Ascending aorta (tissue), 2 donors: ENCODE measurements around the gene HABP4. TPM values are rescaled to one million over a fixed set of nuclear protein-coding genes. Genes with fewer than 3 reads are reported as not detected.
A peak's percentile ranks its signal among the peaks of the same experiment; 100 is the strongest.

Source experiments
- DNase-seq, 2 donors: peaks; one replicate each; pipeline ENCODE4 v3.0.0-alpha.2; 2019; ENCODE audit warnings: low spot score in 2 of 2
- H3K27ac ChIP-seq, 2 donors: fragments of 200-600 bp; sonication (generic); one replicate each; pipeline ENCODE4 v1.5.1; 2016 to 2017; ENCODE audit warnings: mild to moderate bottlenecking in 1 of 2
- H3K27me3 ChIP-seq: fragments of 200-600 bp; sonication (generic); one replicate; pipeline ENCODE4 v1.5.1; 2017
- H3K36me3 ChIP-seq, 2 donors: fragments of 200-600 bp; sonication (generic); one replicate each; pipeline ENCODE4 v1.5.1; 2016
- H3K4me1 ChIP-seq, 2 donors: fragments of 200-600 bp; sonication (generic); one replicate each; pipeline ENCODE4 v1.5.1; 2016 to 2017; ENCODE audit warnings: mild to moderate bottlenecking in 1 of 2
- H3K4me3 ChIP-seq, 2 donors: fragments of 200-600 bp; sonication (generic); one replicate each; pipeline ENCODE4 v1.5.1; 2016 to 2017; ENCODE audit warnings: mild to moderate bottlenecking in 1 of 2
- H3K9me3 ChIP-seq, 2 donors: fragments of 200-600 bp; sonication (generic); one replicate each; pipeline ENCODE4 v1.5.1; 2016
- intact Hi-C: fragments of 100-400 bp; cut with DNase I; formaldehyde crosslinking; loops from one replicate; pipeline ENCODE4 v1.15.1; 2023
- total RNA-seq: library from RNA; depleted of rRNA; stranded (reverse); fragments of >200 nt; gene quantifications from one replicate; pipeline ENCODE4 v1.1.0, GENCODE V29; 2016
- TF ChIP-seq, protein P1 (sequence below), 3 experiments: fragments of 200-600 bp in 2 of 3; fragments of 450-650 bp in 1 of 3; sonication (generic) in 2 of 3; IDR thresholded peaks; one replicate each; pipeline ENCODE4 v1.5.1; 2016 to 2019; ENCODE audit warnings: antibody characterized with exemption in 3 of 3, mild to moderate bottlenecking in 1 of 3, moderate library complexity in 1 of 3

HABP4 gene
- total RNA-seq, 1 donor from 2014 or later, result 26.9 TPM

DNA sequence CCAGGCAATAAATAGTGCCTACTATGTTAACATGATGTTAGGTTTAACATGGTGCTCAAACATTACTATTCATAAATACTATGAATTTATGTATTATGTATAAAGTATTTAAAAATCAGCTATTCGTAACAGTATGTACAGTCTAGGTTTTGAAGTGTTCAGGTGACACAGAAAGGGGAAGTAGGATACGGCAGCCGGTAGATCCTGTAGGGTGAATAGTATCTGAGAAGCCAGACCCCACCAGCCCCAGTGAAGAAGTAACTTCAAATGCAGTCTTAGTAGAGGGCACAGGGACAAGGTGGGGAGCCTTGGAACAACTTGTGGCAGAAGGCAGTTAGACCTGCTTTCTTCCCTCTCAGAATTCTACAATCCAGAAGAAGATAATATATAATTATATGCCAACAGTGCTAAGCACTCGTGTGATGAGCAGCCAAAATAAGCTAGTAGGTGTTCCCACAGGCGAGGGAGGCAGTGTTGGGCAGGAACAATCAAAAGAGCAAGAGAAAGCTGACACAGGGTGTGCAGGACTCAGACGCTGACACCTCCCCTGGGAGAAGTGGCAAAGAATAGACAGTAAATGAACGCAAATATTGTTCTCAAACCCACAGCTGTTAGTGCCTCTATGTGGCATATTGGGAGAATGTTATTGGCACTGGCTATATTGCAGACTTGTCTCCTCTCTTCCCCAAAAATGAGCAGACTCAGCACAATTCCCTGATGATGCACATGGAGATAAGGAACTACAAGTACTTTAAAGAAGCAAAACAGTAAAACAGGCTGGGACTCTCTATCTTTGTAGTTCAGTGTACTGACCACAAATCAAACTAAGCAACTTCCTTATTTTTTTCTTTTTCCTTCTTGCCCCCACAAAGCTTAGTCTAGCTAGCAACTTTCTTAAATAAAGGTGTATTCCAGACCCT is 36.4 kb upstream of the HABP4 start:
- intact Hi-C loops, result no loop called here
- H3K4me1 ChIP-seq, result peaks cover 5 to 6% of the 10 kb centered on the region in 2 donors
- no peaks in the 10 kb centered on the region for H3K36me3 ChIP-seq
- TF ChIP-seq, protein P1, sequence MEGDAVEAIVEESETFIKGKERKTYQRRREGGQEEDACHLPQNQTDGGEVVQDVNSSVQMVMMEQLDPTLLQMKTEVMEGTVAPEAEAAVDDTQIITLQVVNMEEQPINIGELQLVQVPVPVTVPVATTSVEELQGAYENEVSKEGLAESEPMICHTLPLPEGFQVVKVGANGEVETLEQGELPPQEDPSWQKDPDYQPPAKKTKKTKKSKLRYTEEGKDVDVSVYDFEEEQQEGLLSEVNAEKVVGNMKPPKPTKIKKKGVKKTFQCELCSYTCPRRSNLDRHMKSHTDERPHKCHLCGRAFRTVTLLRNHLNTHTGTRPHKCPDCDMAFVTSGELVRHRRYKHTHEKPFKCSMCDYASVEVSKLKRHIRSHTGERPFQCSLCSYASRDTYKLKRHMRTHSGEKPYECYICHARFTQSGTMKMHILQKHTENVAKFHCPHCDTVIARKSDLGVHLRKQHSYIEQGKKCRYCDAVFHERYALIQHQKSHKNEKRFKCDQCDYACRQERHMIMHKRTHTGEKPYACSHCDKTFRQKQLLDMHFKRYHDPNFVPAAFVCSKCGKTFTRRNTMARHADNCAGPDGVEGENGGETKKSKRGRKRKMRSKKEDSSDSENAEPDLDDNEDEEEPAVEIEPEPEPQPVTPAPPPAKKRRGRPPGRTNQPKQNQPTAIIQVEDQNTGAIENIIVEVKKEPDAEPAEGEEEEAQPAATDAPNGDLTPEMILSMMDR (IDR thresholded peaks at IDR 0.05), result no peak
- no peaks in the 10 kb centered on the region for H3K27me3 ChIP-seq
- no peak overlapping the region for H3K27ac ChIP-seq
- DNase-seq, result no peak
- H3K4me3 ChIP-seq, result no peak overlapping the region
- no peaks in the 10 kb centered on the region for H3K9me3 ChIP-seq

- no peaks in the 10 kb centered on the region for H3K36me3 ChIP-seq
- no peaks in the 10 kb centered on the region for H3K9me3 ChIP-seq
- H3K27ac ChIP-seq, result peak overlapping the region; percentile 99
- peak overlapping the region; percentile 77 to 92 for H3K4me3 ChIP-seq
- TF ChIP-seq, protein P1 (IDR thresholded peaks at IDR 0.05), result peak in 2 of 3 experiments; percentile 30 to 46
- intact Hi-C loops, result loop anchor here (1.0 to 5.0 kb wide), 2 partner anchors 33 to 105 kb away; partner anchors contain the start of gene HABP4
- peak; percentile 34 to 94 for DNase-seq
- H3K4me1 ChIP-seq, result peaks cover 11 to 23% of the 10 kb centered on the region in 2 donors
- no peaks in the 10 kb centered on the region for H3K27me3 ChIP-seq
These were observed 32.9 kb upstream of the HABP4 start for GRCh38 chr9:96417051-96417586.

DNA sequence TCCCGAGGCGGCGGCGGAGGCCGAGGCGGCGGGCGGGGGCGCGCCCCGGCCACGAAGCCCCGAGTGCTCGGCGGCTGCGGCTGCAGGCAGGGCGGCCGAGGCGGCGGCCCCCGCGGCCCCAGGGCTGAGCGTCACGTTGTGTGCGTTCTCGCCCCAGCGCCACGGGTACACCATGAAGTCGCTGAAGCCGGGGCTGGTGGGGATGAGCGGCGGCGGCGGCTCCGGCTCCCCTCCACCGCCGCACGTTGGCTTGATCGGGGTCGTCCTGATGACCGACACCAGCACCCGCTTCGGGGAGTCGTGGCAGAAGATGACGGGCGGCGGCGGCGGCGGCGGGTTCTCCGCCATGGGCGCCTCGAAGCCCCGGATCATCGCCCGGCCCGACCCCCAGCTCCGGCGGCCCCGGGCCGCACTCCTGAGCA is 32.3 kb upstream of the HABP4 start:
- no peaks in the 10 kb centered on the region for H3K36me3 ChIP-seq
- no peak for DNase-seq
- H3K9me3 ChIP-seq, result no peaks in the 10 kb centered on the region
- H3K4me3 ChIP-seq, result peak overlapping the region; percentile 77 to 92
- H3K4me1 ChIP-seq, result peaks cover 11 to 23% of the 10 kb centered on the region in 2 donors
- H3K27me3 ChIP-seq, result no peaks in the 10 kb centered on the region
- intact Hi-C loops, result loop anchor here (1.0 to 5.0 kb wide), 8 partner anchors 33 to 907 kb away; partner anchors contain the start of genes CDC14B, HABP4 and SLC35D2
- H3K27ac ChIP-seq, result peak overlapping the region; percentile 99
- TF ChIP-seq, protein P1 (IDR thresholded peaks at IDR 0.05), result no peak

DNA sequence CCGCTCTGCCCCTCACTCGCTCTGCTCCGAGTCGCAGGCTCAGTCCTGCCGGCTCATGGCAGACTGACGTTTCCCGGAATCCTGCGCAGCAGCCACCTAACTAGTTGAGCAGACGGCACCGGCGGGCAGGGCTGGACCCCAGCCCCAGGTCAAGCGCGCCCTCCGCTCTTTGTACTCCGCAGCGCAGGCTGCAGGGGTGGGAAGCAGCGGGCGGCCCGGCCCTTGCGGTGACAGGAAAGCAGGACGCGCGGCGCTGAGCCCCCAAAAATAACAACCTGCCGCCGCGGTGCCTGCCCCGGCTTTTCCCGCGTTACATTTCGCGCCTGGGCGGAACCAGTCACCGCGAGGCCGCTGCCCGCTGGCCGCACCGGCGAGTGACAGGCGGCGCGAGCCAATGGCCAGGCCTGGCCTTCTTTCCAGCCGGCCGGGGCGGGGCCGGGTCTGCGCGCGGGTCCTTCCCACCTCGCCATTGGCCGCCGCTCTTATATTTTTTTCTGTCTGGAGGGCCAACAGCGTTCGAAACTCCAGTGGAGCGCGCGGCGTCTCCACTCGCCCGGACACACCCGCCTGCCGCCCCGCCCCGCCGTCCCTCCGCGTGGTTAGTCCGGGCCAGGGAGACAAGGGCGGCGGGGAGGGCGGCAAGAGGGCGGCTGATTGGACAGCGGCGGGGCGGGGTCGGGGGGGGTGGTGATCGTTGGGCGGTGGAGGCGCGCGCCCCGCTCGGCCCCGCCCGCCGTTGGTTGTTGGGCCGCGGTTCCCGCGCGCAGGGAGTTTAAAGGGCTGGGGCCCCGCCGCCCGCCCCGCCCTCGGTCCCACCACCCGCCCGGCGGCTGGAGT is 31.7 kb upstream of the HABP4 start, which contains the start of gene ZNF367:
Gene ZNF367, minus strand, starts transcription at position 288 of the 837 bp plus-strand sequence. CDS start 338 bp downstream, outside the sequence.
- H3K9me3 ChIP-seq, result no peaks in the 10 kb centered on the region
- H3K4me3 ChIP-seq, result peak within 1 kb of the TSS; percentile 77 to 92
- peak within 1 kb of the TSS; percentile 99 for H3K27ac ChIP-seq
- TF ChIP-seq, protein P1 (IDR thresholded peaks at IDR 0.05), result no peak
- intact Hi-C loops, result loop anchor here (1.0 to 5.0 kb wide), 7 partner anchors 36 to 908 kb away; partner anchors contain the start of genes CDC14B and SLC35D2
- H3K4me1 ChIP-seq, result peaks cover 11 to 23% of the 10 kb centered on the region in 2 donors
- no peaks in the 10 kb centered on the region for H3K36me3 ChIP-seq
- no peaks in the 10 kb centered on the region for H3K27me3 ChIP-seq
- peak; percentile 96 to 99 for DNase-seq
